Endothelial cell of umbilical vein (primary cell): ENCODE measurements around the gene KNCN. TPM values are rescaled to one million over a fixed set of nuclear protein-coding genes. Genes with fewer than 3 reads are reported as not detected.

Source experiments
- BruUV-seq: library from RNA; stranded (reverse); fragments of 400-500 nt; replicated peaks from 2 replicates; lab custom pipeline; 2021; lab: Mats Ljungman, UMichigan
- CTCF ChIA-PET: fragments of 300-600, 350-600 bp; sonication (Branson Sonifier 250); formaldehyde crosslinking; loops from one replicate; lab custom pipeline; 2021; ENCODE audit warnings: antibody characterized with exemption, inconsistent platforms; lab: Charles Lee
- POLR2A ChIA-PET: fragments of 300-600, 350-600 bp; sonication (Branson Sonifier 250); formaldehyde crosslinking; loops from one replicate; lab custom pipeline; 2021; ENCODE audit warnings: antibody characterized with exemption, inconsistent platforms; lab: Charles Lee
- DNase-seq: peaks from one replicate; pipeline ENCODE4 v3.0.0-alpha.2; 2011; ENCODE audit warnings: low read depth, low spot score
- FAIRE-seq: peaks from 2 replicates; lab custom pipeline; 2011; peaks lifted over from hg19 to GRCh38; lab: Jason Lieb, UNC
- H2AFZ ChIP-seq: 2 replicates; pipeline ENCODE4 v1.6.0; 2012; ENCODE audit warnings: low read depth, low read length, control low read depth, inconsistent platforms
- H3K27ac ChIP-seq: 2 replicates; pipeline ENCODE4 v1.5.1; 2011; ENCODE audit warnings: low read depth, mild to moderate bottlenecking, control low read depth, low read length, moderate library complexity; ENCODE audit not compliant: insufficient read depth
- H3K27me3 ChIP-seq, 2 experiments: 2 replicates each; pipeline versions ENCODE4 v1.6.0 to v1.6.1; 2011; ENCODE audit warnings: low read length in 2 of 2, mixed read lengths in 1 of 2; ENCODE audit not compliant: control insufficient read depth in 2 of 2, insufficient read depth in 2 of 2
- H3K36me3 ChIP-seq, 2 experiments: 2 replicates in 1 of 2; 3 replicates in 1 of 2; pipeline ENCODE4 v1.5.1; 2011; ENCODE audit warnings: low read length in 2 of 2, mild to moderate bottlenecking in 1 of 2, moderate library complexity in 1 of 2; ENCODE audit not compliant: control insufficient read depth in 2 of 2, insufficient read depth in 2 of 2; ENCODE audit errors: extremely low read depth in 1 of 2
- H3K4me1 ChIP-seq: 3 replicates; pipeline ENCODE4 v1.5.1; 2011; ENCODE audit warnings: mild to moderate bottlenecking, low read length; ENCODE audit not compliant: control insufficient read depth, insufficient read depth; ENCODE audit errors: extremely low read depth
- H3K4me2 ChIP-seq: 2 replicates; pipeline ENCODE4 v1.6.1; 2011; ENCODE audit warnings: low read length, control low read depth, mixed read lengths; ENCODE audit not compliant: insufficient read depth
- H3K4me3 ChIP-seq, 3 experiments: fragments of 200-600 bp in 1 of 3; sonication (generic), shearing (Covaris generic) in 1 of 3; replicated peaks in 1 of 3; 2 replicates each; pipeline ENCODE4 v1.5.1; 2011 to 2016; ENCODE audit warnings: control low read depth in 3 of 3, low read length in 3 of 3, mild to moderate bottlenecking in 2 of 3, inconsistent platforms in 1 of 3, low read depth in 1 of 3, moderate library complexity in 1 of 3; ENCODE audit not compliant: insufficient read depth in 1 of 3
- H3K79me2 ChIP-seq: 2 replicates; pipeline ENCODE4 v1.6.0; 2012; ENCODE audit warnings: low read length, inconsistent platforms; ENCODE audit not compliant: control insufficient read depth, insufficient read depth
- H3K9ac ChIP-seq: replicated peaks from 2 replicates; pipeline ENCODE3; 2011; ENCODE audit warnings: low read length, control low read depth; ENCODE audit not compliant: insufficient read depth; ENCODE audit errors: extremely low read depth
- H3K9me1 ChIP-seq: replicated peaks from 3 replicates; pipeline ENCODE4 v1.6.0; 2011; ENCODE audit warnings: mild to moderate bottlenecking, low read length; ENCODE audit not compliant: control insufficient read depth, insufficient read depth; ENCODE audit errors: extremely low read depth
- H3K9me3 ChIP-seq: replicated peaks from 2 replicates; pipeline ENCODE4 v1.5.1; 2012; ENCODE audit warnings: low read length, inconsistent platforms; ENCODE audit not compliant: control insufficient read depth, insufficient read depth
- H4K20me1 ChIP-seq: replicated peaks from 2 replicates; pipeline ENCODE3; 2011; ENCODE audit warnings: mild to moderate bottlenecking, low read length; ENCODE audit not compliant: control insufficient read depth, insufficient read depth; ENCODE audit errors: extremely low read depth
- CTCF ChIP-seq, 2 donors: IDR thresholded peaks; 1 replicate in 1 of 2; 2 replicates in 1 of 2; pipeline ENCODE4 v1.5.1; 2011; ENCODE audit warnings: low read length in 2 of 2, mild to moderate bottlenecking in 2 of 2, moderate library complexity in 2 of 2, control low read depth in 1 of 2, inconsistent platforms in 1 of 2, low read depth in 1 of 2; ENCODE audit not compliant: insufficient read depth in 1 of 2; ENCODE audit errors: extremely low read depth in 1 of 2
- EZH2 ChIP-seq: IDR thresholded peaks from 2 replicates; pipeline ENCODE4 v1.6.1; 2012; ENCODE audit warnings: borderline replicate concordance, low read depth, mild to moderate bottlenecking, moderate library complexity, low read length, inconsistent platforms; ENCODE audit not compliant: severe bottlenecking
- FOS ChIP-seq: IDR thresholded peaks from 2 replicates; pipeline ENCODE4 v1.6.1; 2011; ENCODE audit warnings: mild to moderate bottlenecking, low read length, moderate library complexity, borderline replicate concordance; ENCODE audit not compliant: insufficient read depth
- GATA2 ChIP-seq: IDR thresholded peaks from 2 replicates; pipeline ENCODE4 v1.7.0; 2011; ENCODE audit warnings: low read depth, mild to moderate bottlenecking, moderate library complexity, mixed read lengths, low read length; ENCODE audit not compliant: insufficient read length, insufficient read depth
- JUN ChIP-seq: IDR thresholded peaks from 2 replicates; pipeline ENCODE4 v1.6.1; 2011; ENCODE audit warnings: borderline replicate concordance, low read depth; ENCODE audit not compliant: insufficient read length, insufficient read depth
- MYC ChIP-seq: IDR thresholded peaks from one replicate; pipeline ENCODE4 v1.6.1; 2011; ENCODE audit warnings: mild to moderate bottlenecking, low read depth, low read length
- POLR2A ChIP-seq: IDR thresholded peaks from 2 replicates; pipeline ENCODE4 v1.6.1; 2012; ENCODE audit warnings: low read depth, mild to moderate bottlenecking, control low read depth, low read length
- POLR2AphosphoS5 ChIP-seq: IDR thresholded peaks from 2 replicates; pipeline ENCODE4 v1.6.1; 2012; ENCODE audit warnings: low read depth, mild to moderate bottlenecking, control low read depth, low read length, moderate library complexity; ENCODE audit not compliant: insufficient read depth
- dilution Hi-C: fragments of 300-500 bp; cut with MboI; formaldehyde crosslinking; loops from one replicate; pipeline ENCODE4 v1.15.0; 2019; ENCODE audit warnings: low sequenced_read_pairs; ENCODE audit not compliant: extremely low pct_ligation_motif_present
- intact Hi-C: fragments of 100-400 bp; cut with micrococcal nuclease; formaldehyde crosslinking; loops from one replicate; pipeline ENCODE4 v1.10.0; 2022
- polyA plus RNA-seq, 4 experiments: library from polyadenylated mRNA; depleted of rRNA in 3 of 4; stranded (reverse) in 3 of 4; unstranded in 1 of 4; fragments of >200 nt; gene quantifications; 2 replicates each; pipeline versions ENCODE4 v1.2.1 to v1.2.3, GENCODE V29; 2011 to 2012; ENCODE audit warnings: missing spikeins in 1 of 4
- total RNA-seq: library from RNA; stranded (reverse); gene quantifications from 2 replicates; pipeline ENCODE4 v1.2.3, GENCODE V29; 2021
- TF ChIP-seq, protein P1 (sequence below): IDR thresholded peaks from 2 replicates; pipeline ENCODE4 v1.6.1; 2011; ENCODE audit not compliant: insufficient read depth, insufficient read length

KNCN gene
- total and polyA plus RNA-seq, 2 donors (not counting 3 experiments of a cell fraction or from before 2014, with no cell fraction given), result not detected

- intact Hi-C loops, result no loop called here
- no peak overlapping the region for H3K4me3 ChIP-seq
- ChIA-PET POLR2A (no interaction called here), CTCF (interaction anchor here (0.9 to 2.2 kb wide), 5 partner anchors 18 to 174 kb away, joined by 3 to 8 read pairs (median 5); partner anchors contain the start of genes MKNK1 and MOB3C)
- no peaks in the 10 kb centered on the region for H3K4me1 ChIP-seq
- FAIRE-seq, result no peak
- dilution Hi-C loops, result no loop called here
- no peak overlapping the region for H3K9ac ChIP-seq
- no peaks in the 10 kb centered on the region for H4K20me1 ChIP-seq
- H3K27me3 ChIP-seq, result peaks cover 17 to 18% of the 10 kb centered on the region in 2 experiments
- H3K79me2 ChIP-seq, result no peaks in the 10 kb centered on the region
- DNase-seq, result no peak
- no peaks in the 10 kb centered on the region for H3K9me3 ChIP-seq
- H2AFZ ChIP-seq, result no peak overlapping the region
- no TSS peak for BruUV-seq
- no peak overlapping the region for H3K4me2 ChIP-seq
- no peaks in the 10 kb centered on the region for H3K36me3 ChIP-seq
- no peak overlapping the region for H3K27ac ChIP-seq
- H3K9me1 ChIP-seq, result no peaks in the 10 kb centered on the region
- TF ChIP-seq FOS, result no peak
- TF ChIP-seq GATA2, result no peak
- TF ChIP-seq JUN, result no peak
- TF ChIP-seq POLR2AphosphoS5, result no peak
- no peak for TF ChIP-seq POLR2A
- TF ChIP-seq CTCF (IDR thresholded peaks at IDR 0.05; ENCODE audit: extremely low read depth in 1 of 2, insufficient read depth in 1 of 2, low read depth in 1 of 2, low read length in 2 of 2), result no peak
- TF ChIP-seq EZH2, result no peak
- TF ChIP-seq, protein P1, sequence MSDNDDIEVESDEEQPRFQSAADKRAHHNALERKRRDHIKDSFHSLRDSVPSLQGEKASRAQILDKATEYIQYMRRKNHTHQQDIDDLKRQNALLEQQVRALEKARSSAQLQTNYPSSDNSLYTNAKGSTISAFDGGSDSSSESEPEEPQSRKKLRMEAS, result no peak
- no peak for TF ChIP-seq MYC
Observed at GRCh38 chr1:46550751-46551231, 656 bp downstream of the KNCN start.
